Transverse colon (tissue), 4 donors: ENCODE measurements around the gene OLIG1.

Experiments used
- CTCF ChIP-seq, 5 experiments: fragments of 200-600 bp in 3 of 5; fragments of 450-650 bp in 2 of 5; sonication (generic) in 3 of 5; IDR thresholded peaks; 1 replicate in 2 of 5; 2 replicates in 3 of 5; pipeline ENCODE4 v1.5.1; 2016 to 2017; ENCODE audit warnings: antibody characterized with exemption in 5 of 5, inconsistent platforms in 3 of 5, mild to moderate bottlenecking in 2 of 5, moderate library complexity in 1 of 5
- EP300 ChIP-seq: sonication (generic); formaldehyde crosslinking; IDR thresholded peaks from one replicate; pipeline ENCODE4 v1.6.1; 2017; ENCODE audit warnings: antibody characterized with exemption, low read depth
- POLR2A ChIP-seq: fragments of 450-650 bp; IDR thresholded peaks from one replicate; pipeline ENCODE4 v1.6.1; 2016; ENCODE audit warnings: antibody characterized with exemption, mild to moderate bottlenecking, moderate library complexity
- POLR2AphosphoS5 ChIP-seq, 3 donors: sonication (generic); formaldehyde crosslinking; IDR thresholded peaks; one replicate each; pipeline ENCODE4 v1.6.1; 2016; ENCODE audit warnings: antibody characterized with exemption in 3 of 3

DNA sequence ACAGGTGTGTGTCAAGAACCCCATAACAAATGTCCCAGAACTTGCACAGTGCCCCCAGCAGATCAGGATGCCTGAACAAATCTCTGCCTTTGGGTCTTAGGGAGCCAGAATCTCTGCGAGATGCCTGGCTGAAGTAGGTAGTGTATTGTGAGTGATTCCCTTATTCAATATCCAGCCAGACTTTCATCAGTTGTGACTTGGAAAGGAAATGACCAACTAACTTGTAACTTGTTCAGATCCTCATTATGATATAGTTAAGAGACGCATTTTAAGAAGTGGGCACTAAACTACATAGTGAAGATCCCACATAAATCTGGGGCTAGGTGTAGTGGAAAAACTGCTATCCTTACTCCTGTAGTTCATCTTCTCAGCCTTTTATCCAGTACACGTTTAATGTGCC is 32.4 kb upstream of the OLIG1 start:
- TF ChIP-seq POLR2A = no peak
- TF ChIP-seq CTCF (IDR thresholded peaks at IDR 0.05) = no peak
- no peak for TF ChIP-seq POLR2AphosphoS5 (IDR thresholded peaks at IDR 0.05)
- TF ChIP-seq EP300 = no peak
